ENCODE data around the gene DELE1. TPM values are rescaled to one million over a fixed set of nuclear protein-coding genes. Genes with fewer than 3 reads are reported as not detected.

DELE1 gene
- total and polyA plus RNA-seq, 11 donors: 56.8 to 174 (median 95.0) TPM

GRCh38 chr5:141954194-141954593, 30.5 kb downstream of the DELE1 start:
- Histone ChIP-seq H3K9me3 (no peaks in the 10 kb centered on the region), H3K27me3 (no peaks in the 10 kb centered on the region), H3K4me1 (peaks cover 0 to 83% (median 35%) of the 10 kb centered on the region in 12 donors), H3K36me3 (peaks cover 0 to 21% (median 10%) of the 10 kb centered on the region in 9 donors), H3K27ac (peak overlapping the region in 11 of 12 donors; percentile 15 to 85 (median 63)), H3K4me3 (peak overlapping the region; percentile 2 to 63 (median 50))
- ATAC-seq (peak in 1 of 4 donors; percentile 9), DNase-seq (no peak)
- intact Hi-C loops (cut with DNase I): no loop called here
- 59 to 81% (median 67%) methylated on average over 2 of the region's 2 CpGs for WGBS, 4 donors
- TF ChIP-seq POLR2A (IDR thresholded peaks at IDR 0.05) (no peak), CTCF (IDR thresholded peaks at IDR 0.05) (no peak)

- intact Hi-C loops (cut with DNase I): loop anchor here in 9 of 10 donors (5.0 kb wide), 4 partner anchors 35 to 195 kb away; partner anchors contain the start of gene DELE1 (in 3 of the 9)
- peak in 1 of 5 donors; percentile 46 for DNase-seq
- peak overlapping the region; percentile 57 to 90 (median 74) for H3K27ac ChIP-seq
- H3K4me1 ChIP-seq: peaks cover 0 to 83% (median 34%) of the 10 kb centered on the region in 12 donors
- H3K4me3 ChIP-seq: peak overlapping the region; percentile 18 to 63 (median 50)
- 47 to 60% (median 56%) methylated on average over 8 to 16 of the region's 16 CpGs for WGBS, 4 donors
- no peaks in the 10 kb centered on the region for H3K27me3 ChIP-seq
- no peak for ATAC-seq
- H3K36me3 ChIP-seq: no peaks in the 10 kb centered on the region
- no peaks in the 10 kb centered on the region for H3K9me3 ChIP-seq
- TF ChIP-seq POLR2A (IDR thresholded peaks at IDR 0.05): no peak
- no peak for TF ChIP-seq CTCF (IDR thresholded peaks at IDR 0.05)
These were observed 33.8 kb downstream of the DELE1 start for GRCh38 chr5:141957367-141957996.

GRCh38 chr5:141958113-141958512, 34.4 kb downstream of the DELE1 start, which contains the start of gene PCDH12:
Gene PCDH12, minus strand, starts transcription at chr5:141958202. Its CDS starts 351 bp downstream, at chr5:141957851.
- 24 to 45% (median 34%) methylated on average over 7 of the region's 7 CpGs for WGBS, 4 donors
- peaks cover 0 to 79% (median 33%) of the 10 kb centered on the region in 12 donors for H3K4me1 ChIP-seq
- TF ChIP-seq POLR2A (IDR thresholded peaks at IDR 0.05): peak in 1 of 2 donors; percentile 40
- peak in 1 of 12 donors; percentile 7 for TF ChIP-seq CTCF (IDR thresholded peaks at IDR 0.05)
- DNase-seq: peak; percentile 73 to 82 (median 79)
- peak within 1 kb of the TSS; percentile 57 to 91 (median 74) for H3K27ac ChIP-seq
- peak within 1 kb of the TSS; percentile 18 to 63 (median 50) for H3K4me3 ChIP-seq
- ATAC-seq: peak; percentile 58 to 81 (median 62)
- H3K27me3 ChIP-seq: no peaks in the 10 kb centered on the region
- intact Hi-C loops (cut with DNase I): loop anchor here (2.0 to 5.0 kb wide), 10 partner anchors 33 to 265 kb away; partner anchors contain the start of gene DELE1 (in 4 of the 10)
- H3K9me3 ChIP-seq: no peaks in the 10 kb centered on the region
- no peaks in the 10 kb centered on the region for H3K36me3 ChIP-seq

- ATAC-seq (peak; percentile 38 to 74 (median 71)), DNase-seq (peak in 4 of 5 donors; percentile 44 to 67 (median 55))
- 50 to 65% (median 52%) methylated on average over 8 of the region's 8 CpGs for WGBS, 4 donors
- Histone ChIP-seq H3K9me3 (no peaks in the 10 kb centered on the region), H3K36me3 (no peaks in the 10 kb centered on the region), H3K27me3 (no peaks in the 10 kb centered on the region), H3K4me1 (peaks cover 0 to 73% (median 32%) of the 10 kb centered on the region in 12 donors), H3K27ac (peak overlapping the region; percentile 46 to 91 (median 74)), H3K4me3 (peak overlapping the region in 9 of 12 donors; percentile 49 to 63 (median 53))
- no peak for TF ChIP-seq POLR2A (IDR thresholded peaks at IDR 0.05)
- no peak for TF ChIP-seq CTCF (IDR thresholded peaks at IDR 0.05)
- intact Hi-C loops (cut with DNase I): loop anchor here (2.0 to 5.0 kb wide), 10 partner anchors 34 to 266 kb away; partner anchors contain the start of gene DELE1 (in 4 of the 10)
These were observed 35.0 kb downstream of the DELE1 start for GRCh38 chr5:141958546-141959172.

Data from heart left ventricle (tissue), 16 donors.